Gastrocnemius medialis (tissue), 4 donors: Measurements from ENCODE around the gene STRBP. TPM values are rescaled to one million over a fixed set of nuclear protein-coding genes. Genes with fewer than 3 reads are reported as not detected.
"Not testable (repeated sequence)": the region's sequence is repeated elsewhere in the genome, so short reads cannot be mapped to it uniquely, and the experiment has no call there.

Experiments used
- ATAC-seq, 2 donors: fragments of 150-250 bp; one replicate each; pipeline ENCODE4 v1.9.1; 2016
- DNase-seq, 2 donors: peaks; one replicate each; pipeline ENCODE4 v3.0.0-alpha.2; 2019
- H3K27ac ChIP-seq, 4 donors: fragments of 200-600 bp; sonication (generic); 1 replicate in 1 of 4; 2 replicates in 3 of 4; pipeline ENCODE4 v1.5.1; 2016 to 2018; ENCODE audit warnings: mild to moderate bottlenecking in 2 of 4, moderate library complexity in 1 of 4
- H3K27me3 ChIP-seq, 3 donors: fragments of 200-600 bp; sonication (generic) in 2 of 3; 1 replicate in 1 of 3; 2 replicates in 2 of 3; pipeline versions ENCODE4 v1.5.1 to v1.6.0; 2016 to 2019; ENCODE audit warnings: mild to moderate bottlenecking in 1 of 3, moderate library complexity in 1 of 3
- H3K36me3 ChIP-seq, 2 donors: fragments of 200-600 bp; sonication (generic) in 1 of 2; one replicate each; pipeline ENCODE4 v1.5.1; 2017 to 2018
- H3K4me1 ChIP-seq, 2 donors: fragments of 200-600 bp; sonication (generic) in 1 of 2; one replicate each; pipeline ENCODE4 v1.5.1; 2016 to 2017; ENCODE audit warnings: mild to moderate bottlenecking in 2 of 2
- H3K4me3 ChIP-seq, 4 donors: fragments of 200-600 bp; sonication (generic) in 3 of 4; 1 replicate in 1 of 4; 2 replicates in 3 of 4; pipeline ENCODE4 v1.5.1; 2016 to 2019; ENCODE audit warnings: mild to moderate bottlenecking in 2 of 4
- H3K9me3 ChIP-seq, 3 donors: fragments of 200-600 bp; sonication (generic) in 2 of 3; 1 replicate in 1 of 3; 2 replicates in 2 of 3; pipeline ENCODE4 v1.5.1; 2016 to 2019
- CTCF ChIP-seq, 5 experiments: fragments of 450-650 bp in 3 of 5; fragments of 200-600 bp in 2 of 5; sonication (generic) in 2 of 5; IDR thresholded peaks in 4 of 5; conservative IDR thresholded peaks in 1 of 5; 1 replicate in 4 of 5; 2 replicates in 1 of 5; pipeline ENCODE4 v1.5.1; 2016 to 2019; ENCODE audit warnings: antibody characterized with exemption in 5 of 5, mild to moderate bottlenecking in 3 of 5, moderate library complexity in 3 of 5
- POLR2A ChIP-seq, 2 donors: fragments of 450-650 bp; IDR thresholded peaks; one replicate each; pipeline ENCODE4 v1.6.1; 2017; ENCODE audit warnings: antibody characterized with exemption in 2 of 2, mild to moderate bottlenecking in 2 of 2, moderate library complexity in 2 of 2
- in situ Hi-C, 4 donors: fragments of 200-750 bp; cut with MboI; loops; one replicate each; pipeline versions ENCODE4 v1.15.0 to v1.8.0; 2017; ENCODE audit warnings: low sequenced_read_pairs in 4 of 4
- intact Hi-C: fragments of 100-400 bp; cut with DNase I; formaldehyde crosslinking; loops from one replicate; pipeline ENCODE4 v1.15.1; 2023; ENCODE audit warnings: low total_unique reads
- total RNA-seq, 4 donors: library from RNA; depleted of rRNA; stranded (reverse); fragments of >200 nt; gene quantifications; one replicate each; pipeline versions ENCODE4 v1.1.0 to v1.2.3, GENCODE V29; 2016

Gene STRBP
- total RNA-seq, 4 donors from 2014 or later: 5.0 to 25.0 (median 13.2) TPM

- Histone ChIP-seq H3K9me3 (no peaks in the 10 kb centered on the region), H3K36me3 (no peaks in the 10 kb centered on the region), H3K4me1 (no peaks in the 10 kb centered on the region), H3K27ac (no peak overlapping the region), H3K27me3 (no peaks in the 10 kb centered on the region), H3K4me3 (no peak overlapping the region)
- DNase-seq (no peak), ATAC-seq (no peak)
- intact Hi-C loops (no loop called here), in situ Hi-C loops (no loop called here)
- TF ChIP-seq POLR2A (IDR thresholded peaks at IDR 0.05): no peak
- TF ChIP-seq CTCF (IDR thresholded peaks at IDR 0.05 in 4 of 5, conservative IDR thresholded peaks at IDR 0.05 in 1 of 5): no peak
Observed at GRCh38 chr9:123281659-123282350, 13.4 kb upstream of the STRBP start.

GRCh38 chr9:123278879-123279493 lies 10.6 kb upstream of the STRBP start:
- H3K27ac ChIP-seq, ATAC-seq, H3K4me3 ChIP-seq, in situ Hi-C loops, H3K27me3 ChIP-seq, H3K9me3 ChIP-seq, H3K4me1 ChIP-seq, DNase-seq, H3K36me3 ChIP-seq, intact Hi-C loops: not testable (repeated sequence)

GRCh38 chr9:123278361-123278760 lies 10.0 kb upstream of the STRBP start:
- in situ Hi-C loops (no loop called here), intact Hi-C loops (no loop called here)
- H3K4me1 ChIP-seq: no peaks in the 10 kb centered on the region
- no peak for DNase-seq
- no peaks in the 10 kb centered on the region for H3K36me3 ChIP-seq
- no peak overlapping the region for H3K4me3 ChIP-seq
- TF ChIP-seq CTCF (IDR thresholded peaks at IDR 0.05 in 4 of 5, conservative IDR thresholded peaks at IDR 0.05 in 1 of 5) (no peak), POLR2A (IDR thresholded peaks at IDR 0.05) (no peak)
- H3K9me3 ChIP-seq: no peaks in the 10 kb centered on the region
- H3K27me3 ChIP-seq: no peaks in the 10 kb centered on the region
- no peak overlapping the region for H3K27ac ChIP-seq
- no peak for ATAC-seq

- ATAC-seq (no peak), DNase-seq (no peak)
- no peaks in the 10 kb centered on the region for H3K27me3 ChIP-seq
- H3K4me1 ChIP-seq: no peaks in the 10 kb centered on the region
- intact Hi-C loops: no loop called here
- in situ Hi-C loops: no loop called here
- no peak for TF ChIP-seq POLR2A (IDR thresholded peaks at IDR 0.05)
- TF ChIP-seq CTCF (IDR thresholded peaks at IDR 0.05 in 4 of 5, conservative IDR thresholded peaks at IDR 0.05 in 1 of 5): no peak
- no peaks in the 10 kb centered on the region for H3K36me3 ChIP-seq
- H3K27ac ChIP-seq: no peak overlapping the region
- H3K4me3 ChIP-seq: no peak overlapping the region
- H3K9me3 ChIP-seq: no peaks in the 10 kb centered on the region
Observed at GRCh38 chr9:123276551-123276950, 8.2 kb upstream of the STRBP start.

- in situ Hi-C loops, DNase-seq, H3K4me1 ChIP-seq, H3K27ac ChIP-seq, H3K27me3 ChIP-seq, intact Hi-C loops, H3K9me3 ChIP-seq, H3K4me3 ChIP-seq, H3K36me3 ChIP-seq, ATAC-seq: not testable (repeated sequence)
Observed at GRCh38 chr9:123271133-123271532, 2.7 kb upstream of the STRBP start.
